HepG2 (cell line): ENCODE measurements around the gene ZFAND3. TPM values are rescaled to one million over a fixed set of nuclear protein-coding genes. Genes with fewer than 3 reads are reported as not detected.

ENCODE experiments used
- ATAC-seq: fragments of 200-7000 bp; cut with Tn5 transposase; 3 replicates; pipeline ENCODE4 v1.9.1; 2020; ENCODE audit warnings: mild to moderate bottlenecking, moderate library complexity
- BruUV-seq: library from RNA; stranded (reverse); fragments of 400-500 nt; replicated peaks from 2 replicates; lab custom pipeline; 2021; lab: Mats Ljungman, UMichigan
- CTCF ChIA-PET: fragments of 300-600 bp; formaldehyde crosslinking; extraction: SDS; loops from one replicate; lab custom pipeline; 2021; ENCODE audit warnings: low total read pairs, inconsistent platforms, low intra/inter-chr PET ratio; lab: Yijun Ruan, JAX
- POLR2A ChIA-PET: fragments of 350-600 bp; sonication (Branson Sonifier 250); formaldehyde crosslinking; loops from one replicate; lab custom pipeline; 2020; ENCODE audit warnings: antibody characterized with exemption, inconsistent platforms; lab: Yijun Ruan, JAX
- DNase-seq: peaks from one replicate; pipeline ENCODE4 v3.0.0-alpha.2; 2015; ENCODE audit warnings: low spot score
- FAIRE-seq: peaks from 3 replicates; lab custom pipeline; 2011; peaks lifted over from hg19 to GRCh38; lab: Jason Lieb, UNC
- H2AFZ ChIP-seq: one replicate; pipeline ENCODE4 v1.6.1; 2011; ENCODE audit warnings: low read length, inconsistent platforms
- H3K27ac ChIP-seq: fragments of 300-600 bp; 3 replicates; pipeline ENCODE4 v1.8.0; 2011; ENCODE audit warnings: mixed run types, mild to moderate bottlenecking, mixed read lengths, low read length, inconsistent platforms; ENCODE audit not compliant: insufficient read depth; ENCODE audit errors: extremely low read length
- H3K27me3 ChIP-seq, 2 experiments: fragments of 200-600 bp in 1 of 2; 2 replicates in 1 of 2; 3 replicates in 1 of 2; pipeline versions ENCODE4 v1.6.0 to v1.8.0; 2011; ENCODE audit warnings: low read length in 2 of 2, mild to moderate bottlenecking in 2 of 2, moderate library complexity in 2 of 2, inconsistent platforms in 1 of 2; ENCODE audit not compliant: insufficient read depth in 2 of 2, control insufficient read depth in 1 of 2
- H3K36me3 ChIP-seq, 2 experiments: fragments of 200-600 bp in 1 of 2; replicated peaks in 1 of 2; 2 replicates in 1 of 2; 3 replicates in 1 of 2; pipeline versions ENCODE4 v1.5.1 to v1.8.0; 2011; ENCODE audit warnings: low read length in 2 of 2, inconsistent platforms in 1 of 2; ENCODE audit not compliant: insufficient read depth in 2 of 2, control insufficient read depth in 1 of 2
- H3K4me1 ChIP-seq: 2 replicates; pipeline ENCODE4 v1.5.1; 2012; ENCODE audit warnings: low read length, inconsistent platforms; ENCODE audit not compliant: insufficient read depth
- H3K4me2 ChIP-seq: 2 replicates; pipeline ENCODE4 v1.6.0; 2011; ENCODE audit warnings: low read depth, low read length, inconsistent platforms
- H3K4me3 ChIP-seq, 3 experiments: fragments of 200-600 bp in 1 of 3; sonication (generic), shearing (Covaris generic) in 1 of 3; replicated peaks in 1 of 3; 2 replicates each; pipeline ENCODE4 v1.5.1; 2011 to 2016; ENCODE audit warnings: low read length in 3 of 3, inconsistent platforms in 2 of 3, low read depth in 2 of 3, mild to moderate bottlenecking in 2 of 3, control low read depth in 1 of 3, mixed read lengths in 1 of 3; ENCODE audit not compliant: insufficient read depth in 1 of 3
- H3K79me2 ChIP-seq: one replicate; pipeline ENCODE4 v1.6.1; 2011; ENCODE audit warnings: low read length, inconsistent platforms; ENCODE audit not compliant: insufficient read depth
- H3K9ac ChIP-seq: 2 replicates; pipeline ENCODE4 v1.6.0; 2011; ENCODE audit warnings: mild to moderate bottlenecking, low read depth, low read length, inconsistent platforms; ENCODE audit not compliant: insufficient read depth
- H3K9me3 ChIP-seq: 2 replicates; pipeline ENCODE4 v1.5.1; 2012; ENCODE audit warnings: mild to moderate bottlenecking, low read length
- H4K20me1 ChIP-seq: 2 replicates; pipeline ENCODE4 v1.6.0; 2011; ENCODE audit warnings: inconsistent platforms, mild to moderate bottlenecking, low read length, moderate library complexity; ENCODE audit not compliant: insufficient read depth
- ARNTL ChIP-seq: sonication (generic); formaldehyde crosslinking; IDR thresholded peaks from 2 replicates; pipeline ENCODE4 v1.4.0; 2020; ENCODE audit warnings: mild to moderate bottlenecking, missing genetic modification reagents
- BRD4 ChIP-seq: sonication (generic); formaldehyde crosslinking; IDR thresholded peaks from 2 replicates; pipeline ENCODE4 v1.4.0; 2020; ENCODE audit warnings: missing genetic modification reagents
- ZNF7 ChIP-seq: IDR thresholded peaks from 2 replicates; pipeline ENCODE4 v1.6.1; 2016; ENCODE audit warnings: missing biosample characterization, missing genetic modification reagents
- ZSCAN31 ChIP-seq: sonication (generic); formaldehyde crosslinking; IDR thresholded peaks from 2 replicates; pipeline ENCODE4 v1.5.0; 2020; ENCODE audit warnings: low read depth, mild to moderate bottlenecking, missing genetic modification reagents
- WGBS: methylation state at CpG from one replicate; pipeline ENCODE4 v1.1.6; 2017; ENCODE audit warnings: low lambda C conversion rate; 5-methylcytosine and 5-hydroxymethylcytosine counted together
- in situ Hi-C: cut with HindIII; loops from 2 replicates; pipeline ENCODE4 v1.10.0; 2017; ENCODE audit warnings: low pct_unique_long_range_greater_than_20kb; ENCODE audit not compliant: extremely low pct_ligation_motif_present
- intact Hi-C: fragments of 100-400 bp; cut with micrococcal nuclease; formaldehyde crosslinking; loops from one replicate; pipeline ENCODE4 v1.10.0; 2022; ENCODE audit not compliant: unreplicated experiment
- polyA plus RNA-seq, 8 experiments: library from polyadenylated mRNA; depleted of rRNA in 3 of 8; stranded (reverse) in 7 of 8; unstranded in 1 of 8; fragments of >200 nt; fragmentation: Illumina TruSeq in 4 of 8; extraction: Trizol in 4 of 8; gene quantifications; 2 replicates each; pipeline versions ENCODE4 v1.2.1 to v1.2.3, GENCODE V29; 2011 to 2016; ENCODE audit warnings: low read depth in 4 of 8, missing spikeins in 1 of 8, mixed read lengths in 1 of 8; ENCODE audit not compliant: insufficient read depth in 1 of 8
- total RNA-seq, 5 experiments: library from RNA; depleted of rRNA; stranded (reverse); fragments of >200 nt; fragmentation: Illumina TruSeq; extraction: Trizol; gene quantifications; 2 replicates each; pipeline ENCODE4 v1.2.3, GENCODE V29; 2016; ENCODE audit warnings: low read depth in 1 of 5

Gene ZFAND3
- total and polyA plus RNA-seq, 2 of the 13 experiments (the other 11 are each of a cell fraction or from before 2014, with no cell fraction given), result 16.4 to 17.1 TPM

- Histone ChIP-seq H3K4me1 (no peaks in the 10 kb centered on the region), H3K79me2 (peaks cover 53% of the 10 kb centered on the region), H3K27ac (no peak overlapping the region), H3K4me2 (no peak overlapping the region), H3K27me3 (no peaks in the 10 kb centered on the region), H2AFZ (no peak overlapping the region), H3K4me3 (no peak overlapping the region), H3K9ac (no peak overlapping the region), H3K36me3 (no peaks in the 10 kb centered on the region; a peak in 1 of 5 replicates), H4K20me1 (peaks cover 6% of the 10 kb centered on the region; the same call in 1 of the 2 replicates), H3K9me3 (no peaks in the 10 kb centered on the region)
- 97% methylated on average over 3 of the region's 3 CpGs for WGBS
- POLR2A ChIA-PET, result no interaction called here
- FAIRE-seq, result no peak
- CTCF ChIA-PET, result no interaction called here
- TF ChIP-seq ARNTL (CRISPR knock-in tag), result no peak
- TF ChIP-seq ZNF7 (CRISPR knock-in tag), result peak; percentile 88
- no peak for DNase-seq
- BruUV-seq, result no TSS peak
- in situ Hi-C loops (no loop called here), intact Hi-C loops (no loop called here)
- no peak for ATAC-seq
Observed at GRCh38 chr6:37910998-37911397, 91.5 kb downstream of the ZFAND3 start.

GRCh38 chr6:37913210-37913609, 93.7 kb downstream of the ZFAND3 start:
- Histone ChIP-seq H4K20me1 (peaks cover 6% of the 10 kb centered on the region; the same call in 1 of the 2 replicates), H3K27ac (no peak overlapping the region), H3K9me3 (no peaks in the 10 kb centered on the region), H2AFZ (no peak overlapping the region), H3K9ac (no peak overlapping the region), H3K4me2 (no peak overlapping the region), H3K79me2 (peaks cover 55% of the 10 kb centered on the region), H3K4me1 (peaks cover 11% of the 10 kb centered on the region), H3K36me3 (peaks cover 0 to 1% of the 10 kb centered on the region in 2 experiments; a peak in 1 of 5 replicates), H3K27me3 (no peaks in the 10 kb centered on the region), H3K4me3 (no peak overlapping the region)
- POLR2A ChIA-PET, result interaction anchor here (0.6 kb wide), 1 partner anchor 752 kb away, joined by 4 read pairs; no protein-coding TSS in a partner anchor
- FAIRE-seq, result no peak
- in situ Hi-C loops (no loop called here), intact Hi-C loops (no loop called here)
- WGBS, result 92% methylated on average over 1 of the region's 1 CpG
- TF ChIP-seq BRD4, result no peak
- no peak for TF ChIP-seq ZSCAN31 (CRISPR knock-in tag)
- CTCF ChIA-PET, result no interaction called here
- no TSS peak for BruUV-seq
- DNase-seq, result no peak
- no peak for ATAC-seq
